Caco-2 (cell line): Measurements from ENCODE around the gene NUB1. TPM values are rescaled to one million over a fixed set of nuclear protein-coding genes. Genes with fewer than 3 reads are reported as not detected.

ENCODE experiments used
- BruUV-seq: library from RNA; stranded (reverse); fragments of 400-500 nt; replicated peaks from 2 replicates; lab custom pipeline; 2021; lab: Mats Ljungman, UMichigan
- CTCF ChIA-PET: fragments of 300-600 bp; sonication (Branson Sonifier 250); formaldehyde crosslinking; loops from one replicate; lab custom pipeline; 2022; ENCODE audit warnings: antibody characterized with exemption; lab: Charles Lee
- POLR2A ChIA-PET: fragments of 300-600 bp; sonication (Branson Sonifier 250); formaldehyde crosslinking; loops from one replicate; lab custom pipeline; 2022; ENCODE audit warnings: antibody characterized with exemption; lab: Charles Lee
- DNase-seq, 2 experiments: peaks; one replicate each; pipeline versions ENCODE4 v3.0.0 to v3.0.0-alpha.2; 2020 to 2022
- H3K27me3 ChIP-seq: replicated peaks from 2 replicates; pipeline ENCODE4 v1.6.0; 2011; ENCODE audit warnings: low read length; ENCODE audit not compliant: control insufficient read depth, insufficient read depth
- H3K36me3 ChIP-seq: 2 replicates; pipeline ENCODE4 v1.5.1; 2011; ENCODE audit warnings: low read length; ENCODE audit not compliant: control insufficient read depth, insufficient read depth
- H3K4me1 ChIP-seq: fragments of 250-450 bp; sonication (Bioruptor Pico); 2 replicates; pipeline ENCODE4 v1.5.1; 2020; ENCODE audit warnings: mild to moderate bottlenecking
- H3K4me3 ChIP-seq: 2 replicates; pipeline ENCODE4 v1.5.1; 2011; ENCODE audit warnings: low read depth, mild to moderate bottlenecking, control low read depth, low read length
- H3K9me3 ChIP-seq: fragments of 250-450 bp; sonication (Bioruptor Pico); 2 replicates; pipeline ENCODE4 v1.5.1; 2020; ENCODE audit warnings: mild to moderate bottlenecking, moderate library complexity
- H3K27ac Mint-ChIP-seq: one replicate; pipeline ENCODE4 v1.8.0; 2022; ENCODE audit warnings: mixed read lengths; ENCODE audit not compliant: unreplicated experiment
- H3K27me3 Mint-ChIP-seq: one replicate; pipeline ENCODE4 v1.8.0; 2022; ENCODE audit warnings: mixed read lengths; ENCODE audit not compliant: insufficient read depth, unreplicated experiment
- H3K36me3 Mint-ChIP-seq: one replicate; pipeline ENCODE4 v1.8.0; 2022; ENCODE audit warnings: mild to moderate bottlenecking, mixed read lengths; ENCODE audit not compliant: insufficient read depth, unreplicated experiment
- H3K4me1 Mint-ChIP-seq: one replicate; pipeline ENCODE4 v1.8.0; 2022; ENCODE audit warnings: low read depth, mixed read lengths; ENCODE audit not compliant: unreplicated experiment
- H3K4me3 Mint-ChIP-seq: one replicate; pipeline ENCODE4 v1.8.0; 2022; ENCODE audit warnings: mild to moderate bottlenecking, moderate library complexity, mixed read lengths; ENCODE audit not compliant: unreplicated experiment
- H3K9me3 Mint-ChIP-seq: one replicate; pipeline ENCODE4 v1.8.0; 2022; ENCODE audit warnings: mixed read lengths; ENCODE audit not compliant: unreplicated experiment
- intact Hi-C: fragments of 100-400 bp; cut with micrococcal nuclease; formaldehyde crosslinking; loops from one replicate; pipeline ENCODE4 v1.10.0; 2022; ENCODE audit not compliant: unreplicated experiment
- total RNA-seq: library from RNA; stranded (reverse); gene quantifications from 2 replicates; pipeline ENCODE4 v1.2.3, GENCODE V29; 2022
- TF ChIP-seq, protein P1 (sequence below), 2 experiments: fragments of 200-600 bp in 1 of 2; IDR thresholded peaks; 1 replicate in 1 of 2; 2 replicates in 1 of 2; pipeline versions ENCODE4 v1.5.1 to v1.8.0; 2011 to 2022; ENCODE audit warnings: antibody characterized with exemption in 1 of 2, control low read depth in 1 of 2, inconsistent platforms in 1 of 2, low read depth in 1 of 2, low read length in 1 of 2, mild to moderate bottlenecking in 1 of 2, moderate library complexity in 1 of 2; ENCODE audit not compliant: insufficient read depth in 1 of 2, severe bottlenecking in 1 of 2, unreplicated experiment in 1 of 2

Gene NUB1
- total RNA-seq, 1 experiment from 2014 or later, result 51.6 TPM

DNA sequence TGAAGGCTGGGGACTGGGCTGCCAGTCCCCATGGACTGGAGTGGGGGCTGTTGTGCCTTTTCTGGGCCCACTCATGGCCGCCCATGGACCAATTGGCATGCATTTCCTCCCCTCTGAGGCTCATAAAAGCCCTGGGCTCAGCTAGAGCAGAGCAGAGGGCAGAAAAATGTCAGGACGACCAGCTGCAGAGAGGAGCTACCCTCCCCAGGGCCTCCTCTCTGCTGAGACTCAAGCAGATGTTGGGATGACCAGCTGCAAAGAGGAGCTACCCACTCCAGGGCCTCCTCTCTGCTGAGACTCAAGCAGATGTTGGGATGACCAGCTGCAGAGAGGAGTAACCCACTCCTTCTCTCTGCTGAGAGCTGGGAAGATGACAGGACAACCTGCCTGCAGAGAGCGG is 20.3 kb upstream of the NUB1 start:
- no peaks in the 10 kb centered on the region for H3K4me1 ChIP-seq
- H3K9me3 Mint-ChIP-seq, result peaks cover 19% of the 10 kb centered on the region
- intact Hi-C loops, result no loop called here
- peaks cover 4% of the 10 kb centered on the region for H3K27me3 Mint-ChIP-seq
- ChIA-PET POLR2A (no interaction called here), CTCF (no interaction called here)
- no peaks in the 10 kb centered on the region for H3K4me1 Mint-ChIP-seq
- peaks cover 40% of the 10 kb centered on the region for H3K9me3 ChIP-seq
- H3K36me3 Mint-ChIP-seq, result no peaks in the 10 kb centered on the region
- H3K27me3 ChIP-seq, result no peaks in the 10 kb centered on the region
- no peak overlapping the region for H3K4me3 ChIP-seq
- no peaks in the 10 kb centered on the region for H3K36me3 ChIP-seq
- DNase-seq, result no peak
- TF ChIP-seq, protein P1, sequence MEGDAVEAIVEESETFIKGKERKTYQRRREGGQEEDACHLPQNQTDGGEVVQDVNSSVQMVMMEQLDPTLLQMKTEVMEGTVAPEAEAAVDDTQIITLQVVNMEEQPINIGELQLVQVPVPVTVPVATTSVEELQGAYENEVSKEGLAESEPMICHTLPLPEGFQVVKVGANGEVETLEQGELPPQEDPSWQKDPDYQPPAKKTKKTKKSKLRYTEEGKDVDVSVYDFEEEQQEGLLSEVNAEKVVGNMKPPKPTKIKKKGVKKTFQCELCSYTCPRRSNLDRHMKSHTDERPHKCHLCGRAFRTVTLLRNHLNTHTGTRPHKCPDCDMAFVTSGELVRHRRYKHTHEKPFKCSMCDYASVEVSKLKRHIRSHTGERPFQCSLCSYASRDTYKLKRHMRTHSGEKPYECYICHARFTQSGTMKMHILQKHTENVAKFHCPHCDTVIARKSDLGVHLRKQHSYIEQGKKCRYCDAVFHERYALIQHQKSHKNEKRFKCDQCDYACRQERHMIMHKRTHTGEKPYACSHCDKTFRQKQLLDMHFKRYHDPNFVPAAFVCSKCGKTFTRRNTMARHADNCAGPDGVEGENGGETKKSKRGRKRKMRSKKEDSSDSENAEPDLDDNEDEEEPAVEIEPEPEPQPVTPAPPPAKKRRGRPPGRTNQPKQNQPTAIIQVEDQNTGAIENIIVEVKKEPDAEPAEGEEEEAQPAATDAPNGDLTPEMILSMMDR (IDR thresholded peaks at IDR 0.05; ENCODE audit: insufficient read depth in 1 of 2, low read depth in 1 of 2, low read length in 1 of 2, severe bottlenecking in 1 of 2, unreplicated experiment in 1 of 2), result no peak
- H3K27ac Mint-ChIP-seq, result no peak overlapping the region
- BruUV-seq, result no TSS peak
- H3K4me3 Mint-ChIP-seq, result no peak overlapping the region

GRCh38 chr7:151322906-151323305 is 18.7 kb upstream of the NUB1 start:
- peaks cover 18% of the 10 kb centered on the region for H3K9me3 Mint-ChIP-seq
- TF ChIP-seq, protein P1 (IDR thresholded peaks at IDR 0.05; ENCODE audit: insufficient read depth in 1 of 2, low read depth in 1 of 2, low read length in 1 of 2, severe bottlenecking in 1 of 2, unreplicated experiment in 1 of 2), result no peak
- no peaks in the 10 kb centered on the region for H3K36me3 ChIP-seq
- intact Hi-C loops, result no loop called here
- H3K4me3 ChIP-seq, result no peak overlapping the region
- POLR2A ChIA-PET, result no interaction called here
- no TSS peak for BruUV-seq
- no peaks in the 10 kb centered on the region for H3K36me3 Mint-ChIP-seq
- H3K9me3 ChIP-seq, result peaks cover 40% of the 10 kb centered on the region
- no peak overlapping the region for H3K4me3 Mint-ChIP-seq
- no peak overlapping the region for H3K27ac Mint-ChIP-seq
- CTCF ChIA-PET, result no interaction called here
- DNase-seq, result no peak
- no peaks in the 10 kb centered on the region for H3K4me1 Mint-ChIP-seq
- no peaks in the 10 kb centered on the region for H3K27me3 ChIP-seq
- H3K27me3 Mint-ChIP-seq, result peaks cover 6% of the 10 kb centered on the region
- no peaks in the 10 kb centered on the region for H3K4me1 ChIP-seq

- Histone ChIP-seq H3K9me3 (peaks cover 11% of the 10 kb centered on the region), H3K36me3 (no peaks in the 10 kb centered on the region), H3K27me3 (no peaks in the 10 kb centered on the region), H3K4me3 (no peak overlapping the region), H3K4me1 (no peaks in the 10 kb centered on the region)
- H3K27me3 Mint-ChIP-seq, result peaks cover 6% of the 10 kb centered on the region
- H3K36me3 Mint-ChIP-seq, result no peaks in the 10 kb centered on the region
- BruUV-seq, result no TSS peak
- ChIA-PET POLR2A (no interaction called here), CTCF (no interaction called here)
- H3K9me3 Mint-ChIP-seq, result no peaks in the 10 kb centered on the region
- DNase-seq, result no peak
- H3K4me3 Mint-ChIP-seq, result no peak overlapping the region
- TF ChIP-seq, protein P1 (IDR thresholded peaks at IDR 0.05; ENCODE audit: insufficient read depth in 1 of 2, low read depth in 1 of 2, low read length in 1 of 2, severe bottlenecking in 1 of 2, unreplicated experiment in 1 of 2), result no peak
- no peak overlapping the region for H3K27ac Mint-ChIP-seq
- intact Hi-C loops, result no loop called here
- H3K4me1 Mint-ChIP-seq, result no peaks in the 10 kb centered on the region
Observed at GRCh38 chr7:151327022-151327421, 14.6 kb upstream of the NUB1 start.
